Head of caudate nucleus (tissue), 42 donors: ENCODE measurements around the gene AQP7.
"Not testable (repeated sequence)": the region's sequence is repeated elsewhere in the genome, so short reads cannot be mapped to it uniquely, and the experiment has no call there.

ENCODE experiments used
- DNase-seq, 42 donors: peaks; one replicate each; pipeline versions ENCODE4 v3.0.0 to v3.0.0-alpha.2; 2020 to 2021; ENCODE audit warnings: mixed read lengths in 7 of 42
- intact Hi-C: fragments of 100-400 bp; cut with DNase I; formaldehyde crosslinking; loops from one replicate; pipeline ENCODE4 v1.15.0; 2022

AQP7 gene

GRCh38 chr9:33402371-33402770, at the start of gene AQP7:
AQP7 (minus strand) TSS chr9:33402568; CDS start chr9:33401262, 1,306 bp downstream.
- intact Hi-C loops, DNase-seq: not testable (repeated sequence)

- intact Hi-C loops = no loop called here
- no peak for DNase-seq
Observed at GRCh38 chr9:33450621-33451146, 48.3 kb upstream of the AQP7 start.

DNA sequence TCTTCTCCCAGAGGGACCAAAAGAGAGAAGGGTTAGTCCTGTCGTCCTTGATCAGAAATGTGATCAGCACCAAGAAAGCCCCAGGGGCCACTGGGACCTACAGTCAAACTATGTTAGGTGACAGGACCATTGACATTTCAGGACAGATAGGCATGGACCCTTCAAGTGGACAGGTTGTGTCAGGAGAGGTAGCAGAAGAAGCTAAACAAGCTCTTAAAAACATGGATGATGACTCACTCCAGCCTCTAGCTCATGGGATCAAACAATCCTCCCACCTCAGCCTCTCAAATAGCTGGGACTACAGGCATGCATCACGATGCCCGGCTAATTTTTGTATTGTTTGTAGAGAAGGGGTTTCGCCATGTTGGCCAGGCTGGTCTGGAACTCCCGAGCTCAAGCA, 47.3 kb upstream of the AQP7 start:
- intact Hi-C loops = no loop called here
- DNase-seq = no peak

GRCh38 chr9:33447799-33448553, 45.6 kb upstream of the AQP7 start:
- no peak for DNase-seq
- intact Hi-C loops = no loop called here

- DNase-seq = peak in 41 of 42 donors; percentile 11 to 81 (median 61)
- intact Hi-C loops = no loop called here
Observed at GRCh38 chr9:33446946-33447798, 44.8 kb upstream of the AQP7 start, which contains the start of gene AQP3. AQP3 (minus strand) TSS chr9:33447593; CDS start chr9:33447530, 63 bp downstream.

GRCh38 chr9:33446240-33446945, 44.0 kb upstream of the AQP7 start:
- DNase-seq = no peak

DNA sequence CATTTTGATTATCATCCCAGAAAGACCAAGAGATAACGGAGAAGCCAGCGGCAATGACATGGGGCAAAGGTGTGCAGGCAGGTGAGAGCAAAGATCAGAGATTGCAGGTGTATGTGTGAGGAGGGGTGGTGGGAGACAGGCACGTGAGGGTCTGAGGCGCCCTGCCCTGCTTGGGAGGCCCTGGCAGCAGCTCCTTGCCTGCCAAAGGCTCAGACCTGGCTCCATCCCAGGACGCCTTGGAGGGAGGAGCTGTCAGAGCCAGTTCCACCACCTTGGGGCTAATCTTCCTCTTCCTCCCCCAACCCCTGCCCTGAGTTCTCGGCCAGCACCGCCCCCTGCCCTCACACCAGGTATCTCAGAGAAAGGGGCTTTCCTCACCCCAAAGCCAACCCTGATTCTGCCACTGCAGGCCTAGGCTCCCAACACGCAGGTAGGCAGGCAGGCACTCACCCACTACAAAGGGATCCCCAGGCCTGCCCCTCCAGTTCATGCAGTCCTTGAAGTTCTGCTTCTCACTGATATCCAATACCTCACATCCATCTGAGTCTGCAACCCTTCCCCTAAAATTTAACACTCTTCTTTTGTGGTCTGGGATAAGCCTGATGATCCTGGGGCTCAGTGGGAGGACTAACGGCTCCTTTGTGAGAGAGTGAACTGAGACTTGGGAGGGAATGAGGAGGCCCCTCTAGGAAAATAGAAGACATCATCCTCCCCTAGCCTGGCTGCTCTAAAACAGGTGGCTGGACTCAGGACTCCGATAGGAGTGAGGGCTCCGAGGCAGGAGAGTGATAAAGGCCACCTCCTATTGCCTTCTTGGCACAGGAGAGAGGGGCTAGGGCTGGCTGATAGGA, 43.2 kb upstream of the AQP7 start:
- no peak for DNase-seq
- intact Hi-C loops = no loop called here

More at GRCh38 chr9:33446240-33446945, 44.0 kb upstream of the AQP7 start:
- intact Hi-C loops = no loop called here

DNA sequence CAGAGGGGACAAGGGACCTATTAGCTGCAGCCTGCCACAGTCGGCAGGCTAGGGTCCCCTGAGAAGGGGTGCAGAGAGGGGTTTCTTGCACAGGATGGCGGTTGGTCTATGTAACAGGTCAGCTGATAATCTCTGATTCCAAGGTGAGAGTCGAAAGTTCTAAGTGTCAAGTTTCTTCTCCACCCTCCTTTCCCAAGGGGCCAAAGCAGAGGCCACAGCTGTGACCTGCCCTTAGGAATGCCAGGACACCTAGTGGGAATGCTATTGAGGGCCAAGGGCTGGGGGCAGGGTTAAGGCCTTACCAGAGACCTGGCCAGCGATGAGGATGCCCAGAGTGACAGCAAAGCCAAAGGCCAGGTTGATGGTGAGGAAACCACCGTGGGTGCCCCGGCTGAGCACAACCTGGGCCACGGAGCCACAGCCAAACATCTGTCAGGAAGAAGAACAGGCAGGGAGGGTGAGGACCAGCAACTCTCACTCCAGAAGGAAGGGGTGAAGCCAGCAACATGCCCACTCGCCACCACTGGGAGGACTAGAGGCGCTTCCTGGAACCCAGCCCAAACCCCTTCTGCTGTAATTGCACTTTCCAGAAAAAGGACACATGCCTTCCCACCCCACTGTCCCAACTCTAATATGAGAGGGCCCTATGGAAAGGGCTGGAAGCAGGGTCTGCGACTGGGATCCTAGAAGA, 41.2 kb upstream of the AQP7 start:
- intact Hi-C loops = no loop called here
- no peak for DNase-seq

GRCh38 chr9:33443047-33443446, 40.7 kb upstream of the AQP7 start:
- intact Hi-C loops = no loop called here
- DNase-seq = no peak

- no peak for DNase-seq
- intact Hi-C loops = no loop called here
Observed at GRCh38 chr9:33442125-33442524, 39.8 kb upstream of the AQP7 start.

DNA sequence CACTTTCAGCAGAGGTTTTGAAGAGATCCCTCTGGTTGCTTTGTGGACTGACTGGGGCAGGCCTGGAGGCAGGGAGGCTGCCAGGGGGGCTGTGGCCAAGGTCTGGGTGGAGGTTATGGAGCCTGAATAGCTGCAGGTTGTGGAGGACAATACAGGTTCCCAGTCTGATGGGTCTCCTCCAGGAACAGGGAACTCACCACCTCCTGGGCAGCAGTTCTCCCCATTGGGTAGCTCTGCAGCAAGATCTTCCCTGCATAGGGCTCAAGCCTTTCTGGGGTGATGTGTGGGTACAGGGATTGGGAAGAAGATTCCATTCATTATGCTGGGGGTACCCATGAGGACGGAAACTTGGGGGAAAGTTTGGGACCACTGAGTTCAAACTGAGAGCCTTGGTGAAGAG, 38.2 kb upstream of the AQP7 start:
- intact Hi-C loops = no loop called here
- DNase-seq = no peak

DNA sequence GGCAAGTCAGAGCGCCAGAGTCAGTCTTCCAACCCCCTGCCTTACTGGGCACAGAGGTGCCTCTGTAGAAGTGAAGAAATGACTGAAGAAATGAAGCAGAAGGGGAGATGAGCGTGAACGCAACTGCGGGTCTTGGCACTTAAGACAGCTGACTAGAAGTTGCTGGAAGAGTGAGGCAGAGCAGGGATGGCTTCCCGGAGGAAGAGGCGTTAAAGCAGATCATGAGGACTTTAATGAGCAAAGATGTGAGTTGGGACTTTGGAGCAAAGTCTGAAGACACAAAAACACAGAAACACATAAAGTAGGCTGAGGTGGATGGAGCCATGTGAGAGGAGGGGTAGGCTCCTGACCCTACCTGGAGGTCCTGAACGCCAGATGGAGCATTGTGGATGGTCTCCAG, 37.8 kb upstream of the AQP7 start:
- DNase-seq = no peak
- intact Hi-C loops = no loop called here

GRCh38 chr9:33439731-33440130, 37.4 kb upstream of the AQP7 start:
- DNase-seq = no peak
- intact Hi-C loops = no loop called here

DNA sequence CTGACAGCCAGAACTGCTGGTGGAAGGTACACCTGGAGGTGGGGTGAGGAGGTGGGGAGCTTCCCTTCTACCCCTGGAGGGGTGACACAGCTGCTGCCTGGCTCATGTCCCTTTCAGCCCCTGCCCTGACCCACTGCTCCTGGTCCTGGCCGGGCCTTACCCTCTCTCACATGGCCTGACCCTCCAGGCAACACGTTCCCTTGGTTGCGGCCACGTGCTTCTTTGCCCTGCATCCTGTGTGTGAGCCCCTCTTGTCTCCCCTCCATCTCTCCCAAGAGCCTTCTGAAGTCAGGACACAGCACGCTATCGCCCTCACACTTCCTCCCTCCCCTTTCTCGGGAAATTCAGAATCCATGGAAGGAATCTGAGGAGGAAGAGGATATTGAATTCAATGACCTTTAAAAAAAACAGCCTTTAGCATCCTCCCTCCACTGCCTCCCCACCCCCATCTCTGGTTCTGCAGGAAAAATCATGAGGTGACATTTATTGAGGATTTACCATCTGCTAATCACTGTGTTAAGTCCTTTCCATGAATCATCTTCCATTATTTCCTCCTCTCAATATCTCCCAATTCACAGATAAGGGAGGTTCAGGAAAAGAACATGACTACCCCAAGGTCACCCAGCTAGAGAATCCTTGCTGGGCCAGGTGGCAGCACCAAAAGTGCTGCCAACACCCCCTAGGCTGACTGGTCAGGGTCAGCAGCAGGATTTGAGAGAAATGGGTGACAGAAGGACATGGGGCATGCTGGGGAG, 36.7 kb upstream of the AQP7 start:
- intact Hi-C loops = no loop called here
- no peak for DNase-seq

DNA sequence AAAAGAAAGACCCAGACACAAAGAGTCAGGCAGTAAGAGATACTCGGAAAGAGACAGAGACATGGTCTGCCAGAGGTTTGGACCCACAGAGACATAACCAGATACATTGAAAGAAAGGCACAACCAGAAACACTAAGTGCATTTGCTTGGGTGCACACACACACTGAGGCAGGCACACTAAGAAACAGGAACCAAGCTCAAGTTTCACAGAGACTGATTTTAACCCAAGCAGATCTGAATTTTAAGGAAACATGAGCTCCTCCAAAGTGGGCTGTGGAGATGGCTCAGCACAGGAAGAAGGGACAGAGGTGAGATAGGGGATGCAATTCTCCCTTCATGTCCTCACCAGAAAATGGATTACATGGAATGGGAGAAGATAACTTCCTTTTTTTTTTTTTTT, 35.5 kb upstream of the AQP7 start:
- intact Hi-C loops = no loop called here

GRCh38 chr9:33437205-33437604, 34.8 kb upstream of the AQP7 start:
- intact Hi-C loops = no loop called here
- DNase-seq = no peak

More for the DNA sequence above, 35.5 kb upstream of the AQP7 start:
- DNase-seq = no peak

GRCh38 chr9:33436445-33436844, 34.1 kb upstream of the AQP7 start:
- intact Hi-C loops = no loop called here
- DNase-seq = no peak
